Liver (tissue), 9 donors: ENCODE data around the gene SMAD5. TPM values are rescaled to one million over a fixed set of nuclear protein-coding genes. Genes with fewer than 3 reads are reported as not detected.

Experiments used
- DNase-seq: peaks from one replicate; pipeline ENCODE4 v3.0.0-alpha.2; 2017; ENCODE audit warnings: low spot score
- H3K27ac ChIP-seq, 2 donors: one replicate each; pipeline ENCODE4 v1.7.0; 2013; ENCODE audit warnings: inconsistent platforms in 2 of 2, low read length in 2 of 2, control low read depth in 1 of 2, low read depth in 1 of 2, mild to moderate bottlenecking in 1 of 2
- H3K27me3 ChIP-seq, 4 donors: one replicate each; pipeline versions ENCODE4 v1.6.1 to v1.7.0; 2013; ENCODE audit warnings: low read length in 3 of 4, inconsistent platforms in 1 of 4, mild to moderate bottlenecking in 1 of 4, moderate library complexity in 1 of 4; ENCODE audit not compliant: control insufficient read depth in 4 of 4, insufficient read depth in 4 of 4
- H3K36me3 ChIP-seq, 4 donors: one replicate each; pipeline versions ENCODE4 v1.6.1 to v1.7.0; 2013; ENCODE audit warnings: low read length in 3 of 4, mild to moderate bottlenecking in 3 of 4, low read depth in 1 of 4, moderate library complexity in 1 of 4; ENCODE audit not compliant: control insufficient read depth in 4 of 4, insufficient read depth in 3 of 4
- H3K4me1 ChIP-seq, 4 donors: one replicate each; pipeline versions ENCODE4 v1.6.1 to v1.7.0; 2013; ENCODE audit warnings: low read length in 3 of 4, mild to moderate bottlenecking in 3 of 4, moderate library complexity in 1 of 4; ENCODE audit not compliant: control insufficient read depth in 4 of 4, insufficient read depth in 4 of 4
- H3K4me3 ChIP-seq, 3 donors: one replicate each; pipeline versions ENCODE4 v1.6.1 to v1.7.0; 2013; ENCODE audit warnings: low read length in 3 of 3, control low read depth in 1 of 3, low read depth in 1 of 3, mild to moderate bottlenecking in 1 of 3
- H3K9ac ChIP-seq, 2 donors: one replicate each; pipeline ENCODE4 v1.7.0; 2013; ENCODE audit warnings: low read length in 2 of 2, mild to moderate bottlenecking in 2 of 2, moderate library complexity in 2 of 2, control low read depth in 1 of 2, low read depth in 1 of 2
- H3K9me3 ChIP-seq, 4 donors: one replicate each; pipeline versions ENCODE4 v1.6.1 to v1.7.0; 2013; ENCODE audit warnings: low read length in 3 of 4; ENCODE audit not compliant: control insufficient read depth in 4 of 4
- ATF3 ChIP-seq: IDR thresholded peaks from 2 replicates; pipeline ENCODE4 v1.6.1; 2016; ENCODE audit warnings: antibody characterized with exemption
- CTCF ChIP-seq: fragments of 150-350 bp; IDR thresholded peaks from 2 replicates; pipeline ENCODE4 v1.5.1; 2017; ENCODE audit warnings: improper control_type of control experiment, low read depth, low read length; ENCODE audit not compliant: missing input control
- EGR1 ChIP-seq, 2 donors: IDR thresholded peaks; 2 replicates each; pipeline ENCODE4 v1.6.1; 2016 to 2018; ENCODE audit warnings: antibody characterized with exemption in 2 of 2, low read depth in 2 of 2
- FOXA1 ChIP-seq: IDR thresholded peaks from 2 replicates; pipeline ENCODE4 v1.6.1; 2016; ENCODE audit warnings: antibody characterized with exemption
- FOXA2 ChIP-seq: IDR thresholded peaks from 2 replicates; pipeline ENCODE4 v1.6.1; 2016; ENCODE audit warnings: antibody characterized with exemption
- GABPA ChIP-seq, 2 donors: IDR thresholded peaks in 1 of 2; conservative IDR thresholded peaks in 1 of 2; 2 replicates each; pipeline ENCODE4 v1.6.1; 2016; ENCODE audit warnings: antibody characterized with exemption in 2 of 2, mild to moderate bottlenecking in 1 of 2, moderate library complexity in 1 of 2
- HNF4A ChIP-seq, 2 donors: conservative IDR thresholded peaks; 2 replicates each; pipeline ENCODE4 v1.6.1; 2016; ENCODE audit warnings: antibody characterized with exemption in 2 of 2, mild to moderate bottlenecking in 2 of 2
- HNF4G ChIP-seq: IDR thresholded peaks from 2 replicates; pipeline ENCODE4 v1.6.1; 2016; ENCODE audit warnings: antibody characterized with exemption
- JUND ChIP-seq, 2 donors: IDR thresholded peaks; 2 replicates each; pipeline ENCODE4 v1.6.1; 2016; ENCODE audit warnings: antibody characterized with exemption in 2 of 2
- MAX ChIP-seq: IDR thresholded peaks from 2 replicates; pipeline ENCODE4 v1.6.1; 2016; ENCODE audit warnings: antibody characterized with exemption
- NR2F2 ChIP-seq: IDR thresholded peaks from 2 replicates; pipeline ENCODE4 v1.6.1; 2016; ENCODE audit warnings: antibody characterized with exemption
- RAD21 ChIP-seq, 2 donors: IDR thresholded peaks; 2 replicates each; pipeline ENCODE4 v1.6.1; 2016; ENCODE audit warnings: antibody characterized with exemption in 2 of 2, mild to moderate bottlenecking in 2 of 2
- REST ChIP-seq: IDR thresholded peaks from 2 replicates; pipeline ENCODE4 v1.6.1; 2016; ENCODE audit warnings: antibody characterized with exemption, mild to moderate bottlenecking
- RXRA ChIP-seq, 2 donors: IDR thresholded peaks; 2 replicates each; pipeline ENCODE4 v1.6.1; 2017 to 2018; ENCODE audit warnings: antibody characterized with exemption in 2 of 2, mild to moderate bottlenecking in 1 of 2
- SP1 ChIP-seq: IDR thresholded peaks from 2 replicates; pipeline ENCODE4 v1.6.1; 2018; ENCODE audit warnings: antibody characterized with exemption, mild to moderate bottlenecking
- TAF1 ChIP-seq: conservative IDR thresholded peaks from 2 replicates; pipeline ENCODE4 v1.6.1; 2016; ENCODE audit warnings: antibody characterized with exemption, mild to moderate bottlenecking
- YY1 ChIP-seq: IDR thresholded peaks from 2 replicates; pipeline ENCODE4 v1.6.1; 2016; ENCODE audit warnings: antibody characterized with exemption, mild to moderate bottlenecking
- ZBTB33 ChIP-seq: IDR thresholded peaks from 2 replicates; pipeline ENCODE4 v1.6.1; 2016; ENCODE audit warnings: antibody characterized with exemption
- WGBS: extraction: QIAGEN DNeasy Blood & Tissue Kit; methylation state at CpG from one replicate; pipeline ENCODE4 v1.1.7; 2013; 5-methylcytosine and 5-hydroxymethylcytosine counted together
- polyA plus RNA-seq, 2 donors: library from polyadenylated mRNA; stranded (reverse) in 1 of 2; unstranded in 1 of 2; fragments of 200-250 nt in 1 of 2; fragments of >200 nt in 1 of 2; fragmentation: Nextera tagmentation in 1 of 2; extraction: Ambion mirVana in 1 of 2; gene quantifications; one replicate each; pipeline versions ENCODE4 v1.2.1 to v1.2.3, GENCODE V29; 2013 to 2015
- total RNA-seq, 2 donors: library from RNA; depleted of rRNA; stranded (reverse); fragments of >200 nt; gene quantifications; one replicate each; pipeline ENCODE4 v1.2.3, GENCODE V29; 2014
- donor health status: healthy.
- donor health status: healthy.
- donor health status: healthy.
- donor health status: healthy.
- donor health status: healthy.

The SMAD5 gene
- total and polyA plus RNA-seq, 4 donors: 5.9 to 42.0 (median 16.3) TPM

- Histone ChIP-seq H3K4me3 (no peak overlapping the region), H3K36me3 (no peaks in the 10 kb centered on the region), H3K9me3 (no peaks in the 10 kb centered on the region), H3K27ac (no peak overlapping the region), H3K27me3 (no peaks in the 10 kb centered on the region), H3K4me1 (no peaks in the 10 kb centered on the region), H3K9ac (no peak overlapping the region)
- WGBS: 94% methylated on average over 2 of the region's 2 CpGs
- no peak for DNase-seq
- TF ChIP-seq TAF1 (no peak), GABPA (IDR thresholded peaks at IDR 0.05 in 1 of 2, conservative IDR thresholded peaks at IDR 0.05 in 1 of 2) (no peak), NR2F2 (no peak), RAD21 (IDR thresholded peaks at IDR 0.05) (no peak), YY1 (no peak), CTCF (no peak), EGR1 (IDR thresholded peaks at IDR 0.05; ENCODE audit: low read depth in 2 of 2) (no peak), JUND (IDR thresholded peaks at IDR 0.05) (no peak), REST (no peak), ATF3 (no peak), RXRA (IDR thresholded peaks at IDR 0.05) (no peak), MAX (no peak), HNF4G (no peak), FOXA1 (no peak), SP1 (no peak), FOXA2 (no peak), ZBTB33 (no peak), HNF4A (conservative IDR thresholded peaks at IDR 0.05) (no peak)
Observed at GRCh38 chr5:136113606-136114005, 19.0 kb upstream of the SMAD5 start.
